Vagina (tissue), 2 donors: ENCODE results near the gene FAM78B.

Experiments
- CTCF ChIP-seq, 3 experiments: fragments of 450-650 bp in 2 of 3; fragments of 200-600 bp in 1 of 3; sonication (generic) in 1 of 3; IDR thresholded peaks; one replicate each; pipeline ENCODE4 v1.5.1; 2017 to 2019; ENCODE audit warnings: antibody characterized with exemption in 3 of 3, mild to moderate bottlenecking in 2 of 3, moderate library complexity in 2 of 3
- POLR2A ChIP-seq, 2 donors: fragments of 450-650 bp; IDR thresholded peaks; one replicate each; pipeline ENCODE4 v1.6.1; 2017; ENCODE audit warnings: antibody characterized with exemption in 2 of 2, mild to moderate bottlenecking in 2 of 2, moderate library complexity in 2 of 2

GRCh38 chr1:166156674-166157073 is 10.1 kb downstream of the FAM78B start:
- no peak for TF ChIP-seq POLR2A (IDR thresholded peaks at IDR 0.05)
- no peak for TF ChIP-seq CTCF (IDR thresholded peaks at IDR 0.05)
